EL (cell line): Measurements from ENCODE around the gene MYOZ1.
A peak's percentile ranks its signal among the peaks of the same experiment; 100 is the strongest.

Experiments
- DNase-seq: peaks from one replicate; pipeline ENCODE4 v3.0.0-alpha.2; 2016

Gene MYOZ1

DNA sequence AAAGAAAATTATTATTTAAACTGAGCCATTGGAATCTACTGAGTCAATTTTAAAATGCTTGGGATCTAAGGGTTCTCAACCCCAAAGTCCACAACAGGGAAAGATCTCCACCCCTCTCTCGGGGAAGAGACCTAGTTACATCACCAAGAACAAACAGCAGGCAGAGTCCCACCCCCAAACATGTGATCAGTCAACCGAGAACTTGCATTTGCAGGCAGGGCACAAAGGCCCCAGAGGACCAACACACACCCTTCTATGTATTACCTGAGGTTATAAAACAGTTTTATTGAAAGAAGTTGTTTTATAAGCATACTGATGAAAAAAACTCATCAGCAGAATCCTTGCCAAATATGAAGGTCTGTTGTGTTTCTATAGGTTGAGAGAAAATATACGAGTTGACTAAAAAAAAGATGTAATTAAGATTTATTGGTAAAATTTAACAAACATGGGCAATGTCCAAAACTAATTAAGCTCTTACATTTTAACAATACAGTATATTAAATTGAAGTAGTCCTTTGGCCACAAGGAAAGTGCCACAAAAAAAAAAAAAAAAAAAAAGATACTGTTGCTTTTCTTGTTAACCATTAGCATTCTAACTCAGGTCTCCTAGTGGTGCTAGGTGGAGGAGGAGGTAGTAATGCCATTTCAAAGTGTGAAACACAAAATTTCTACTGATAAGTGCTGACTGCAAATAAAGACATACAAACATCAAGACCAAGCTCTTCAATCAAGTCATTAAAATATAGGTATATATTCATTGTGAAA lies 49.2 kb downstream of the MYOZ1 start:
- peak; percentile 57 for DNase-seq

- peak; percentile 76 for DNase-seq
These were observed 50.1 kb downstream of the MYOZ1 start, which contains the start of gene USP54 for GRCh38 chr10:73590881-73591799. Gene USP54 (minus strand): TSS chr10:73591342. CDS start chr10:73575658, 15,684 bp downstream.

GRCh38 chr10:73589563-73590126 lies 51.6 kb downstream of the MYOZ1 start:
- peak; percentile 19 for DNase-seq

DNA sequence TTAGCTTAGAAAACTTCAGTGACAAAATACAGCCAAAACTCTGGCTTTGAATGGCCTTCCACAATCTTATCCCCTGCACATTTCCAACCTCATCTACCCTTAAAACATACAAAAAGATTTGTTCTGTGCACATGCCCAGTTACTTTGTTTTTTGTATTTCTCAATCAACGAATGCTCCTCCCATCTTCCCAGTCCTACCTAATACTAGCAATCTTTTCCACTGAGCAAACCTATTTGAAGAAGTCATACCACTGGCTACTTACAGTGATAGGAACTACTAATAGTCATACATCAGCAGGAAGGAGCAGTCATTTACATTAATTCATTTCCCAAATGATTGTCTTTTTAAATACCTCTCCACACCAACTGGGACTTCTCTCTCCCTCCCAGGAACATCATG lies 52.6 kb downstream of the MYOZ1 start:
- DNase-seq: no peak

DNA sequence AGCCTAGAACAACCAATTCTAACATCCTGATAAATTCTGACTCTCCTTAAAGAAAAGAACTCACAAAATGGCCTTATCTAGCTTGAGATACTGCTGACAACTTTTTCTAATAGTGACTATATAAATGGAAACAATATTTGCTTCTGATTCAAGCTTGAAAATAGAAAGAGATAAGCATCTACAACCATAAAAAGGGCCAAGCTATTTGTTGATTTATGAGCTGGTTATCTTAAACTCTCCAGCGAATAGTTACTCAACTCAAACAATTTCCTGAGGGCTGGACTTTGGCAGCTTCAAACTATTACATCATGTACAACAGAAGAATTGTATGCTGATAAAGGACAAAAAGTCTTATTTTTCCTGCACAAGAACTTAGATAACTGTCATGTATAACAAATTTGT lies 54.7 kb downstream of the MYOZ1 start:
- peak; percentile 87 for DNase-seq

DNA sequence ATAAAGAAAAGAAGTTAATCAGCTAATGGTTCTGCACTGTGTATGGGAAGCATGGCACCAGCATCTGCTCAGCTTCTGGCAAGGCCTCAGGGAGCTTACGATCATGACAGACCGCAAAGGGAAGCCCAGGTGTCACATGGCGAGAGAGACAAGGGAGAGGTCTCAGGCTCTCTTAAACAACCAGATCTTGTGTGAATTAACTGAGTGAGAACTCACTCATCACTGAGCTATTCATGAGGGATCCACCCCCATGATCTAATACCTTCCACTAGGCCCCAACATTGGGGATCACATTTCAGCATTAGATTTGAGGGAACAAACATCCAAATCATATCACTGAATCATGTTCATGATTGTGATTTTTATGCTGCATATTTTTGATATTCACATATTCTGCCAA lies 55.9 kb downstream of the MYOZ1 start:
- DNase-seq: peak; percentile 50

- DNase-seq: peak; percentile 57
These were observed 56.5 kb downstream of the MYOZ1 start for GRCh38 chr10:73584737-73585136.

DNA sequence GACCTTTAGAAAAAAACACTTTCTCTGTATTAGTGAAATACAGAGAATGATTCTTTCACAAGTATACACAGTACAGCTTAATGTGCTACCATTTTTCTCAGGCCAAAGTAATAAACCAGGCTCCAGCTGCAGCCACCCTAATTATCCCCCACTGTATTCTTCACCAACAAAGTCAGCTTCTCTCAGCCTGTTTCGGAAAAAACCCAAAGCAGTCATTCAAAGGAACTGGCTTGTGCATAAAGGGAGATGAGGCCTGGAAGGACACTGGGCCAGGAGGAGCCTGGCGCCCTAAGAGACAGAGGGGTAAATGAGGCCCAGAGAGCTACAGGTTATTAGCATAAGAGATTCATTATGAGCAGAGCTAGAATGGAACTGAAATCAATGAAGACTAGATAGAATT lies 59.4 kb downstream of the MYOZ1 start:
- no peak for DNase-seq
